Adrenal gland (tissue), 5 donors: ENCODE data around the gene PLBD2.

Experiments used
- POLR2A ChIP-seq, 2 donors: fragments of 450-650 bp; IDR thresholded peaks; one replicate each; pipeline ENCODE4 v1.6.1; 2017; ENCODE audit warnings: antibody characterized with exemption in 2 of 2, mild to moderate bottlenecking in 2 of 2, moderate library complexity in 1 of 2
- TF ChIP-seq, protein P1 (sequence below), 6 experiments: fragments of 450-650 bp in 4 of 6; fragments of 200-600 bp in 2 of 6; sonication (generic) in 1 of 6; IDR thresholded peaks; 1 replicate in 5 of 6; 2 replicates in 1 of 6; pipeline versions ENCODE4 v1.5.1 to v1.8.0; 2016 to 2021; ENCODE audit warnings: antibody characterized with exemption in 6 of 6, mild to moderate bottlenecking in 2 of 6, moderate library complexity in 1 of 6
- donor health status: DM: no; HTN: no; CAD: no.

DNA sequence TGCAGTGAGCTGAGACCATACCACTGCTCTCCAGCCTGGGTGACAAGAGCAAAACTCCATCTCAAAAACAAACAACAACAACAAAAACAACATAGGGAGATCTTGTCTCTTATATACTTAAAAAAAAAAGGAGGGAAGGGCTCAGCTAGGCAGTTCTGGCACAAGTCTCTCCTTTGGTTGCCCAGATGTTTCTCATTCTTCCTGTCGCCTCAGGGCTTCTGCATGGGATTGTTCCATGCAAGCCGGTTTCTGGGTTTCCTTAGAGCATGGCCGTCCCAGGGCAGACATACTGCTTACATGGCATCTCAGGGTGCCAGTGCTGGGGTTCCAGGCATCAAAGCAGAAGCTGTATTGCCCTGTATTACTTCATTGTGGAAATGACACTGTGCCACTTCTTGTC lies 18.3 kb upstream of the PLBD2 start:
- no peak for TF ChIP-seq POLR2A (IDR thresholded peaks at IDR 0.05)
- TF ChIP-seq, protein P1, sequence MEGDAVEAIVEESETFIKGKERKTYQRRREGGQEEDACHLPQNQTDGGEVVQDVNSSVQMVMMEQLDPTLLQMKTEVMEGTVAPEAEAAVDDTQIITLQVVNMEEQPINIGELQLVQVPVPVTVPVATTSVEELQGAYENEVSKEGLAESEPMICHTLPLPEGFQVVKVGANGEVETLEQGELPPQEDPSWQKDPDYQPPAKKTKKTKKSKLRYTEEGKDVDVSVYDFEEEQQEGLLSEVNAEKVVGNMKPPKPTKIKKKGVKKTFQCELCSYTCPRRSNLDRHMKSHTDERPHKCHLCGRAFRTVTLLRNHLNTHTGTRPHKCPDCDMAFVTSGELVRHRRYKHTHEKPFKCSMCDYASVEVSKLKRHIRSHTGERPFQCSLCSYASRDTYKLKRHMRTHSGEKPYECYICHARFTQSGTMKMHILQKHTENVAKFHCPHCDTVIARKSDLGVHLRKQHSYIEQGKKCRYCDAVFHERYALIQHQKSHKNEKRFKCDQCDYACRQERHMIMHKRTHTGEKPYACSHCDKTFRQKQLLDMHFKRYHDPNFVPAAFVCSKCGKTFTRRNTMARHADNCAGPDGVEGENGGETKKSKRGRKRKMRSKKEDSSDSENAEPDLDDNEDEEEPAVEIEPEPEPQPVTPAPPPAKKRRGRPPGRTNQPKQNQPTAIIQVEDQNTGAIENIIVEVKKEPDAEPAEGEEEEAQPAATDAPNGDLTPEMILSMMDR (IDR thresholded peaks at IDR 0.05) = no peak
